ENCODE measurements around the gene PVALB.

PVALB gene

GRCh38 chr22:36809351-36809750 lies 7.5 kb downstream of the PVALB start:
- no peak for DNase-seq

DNA sequence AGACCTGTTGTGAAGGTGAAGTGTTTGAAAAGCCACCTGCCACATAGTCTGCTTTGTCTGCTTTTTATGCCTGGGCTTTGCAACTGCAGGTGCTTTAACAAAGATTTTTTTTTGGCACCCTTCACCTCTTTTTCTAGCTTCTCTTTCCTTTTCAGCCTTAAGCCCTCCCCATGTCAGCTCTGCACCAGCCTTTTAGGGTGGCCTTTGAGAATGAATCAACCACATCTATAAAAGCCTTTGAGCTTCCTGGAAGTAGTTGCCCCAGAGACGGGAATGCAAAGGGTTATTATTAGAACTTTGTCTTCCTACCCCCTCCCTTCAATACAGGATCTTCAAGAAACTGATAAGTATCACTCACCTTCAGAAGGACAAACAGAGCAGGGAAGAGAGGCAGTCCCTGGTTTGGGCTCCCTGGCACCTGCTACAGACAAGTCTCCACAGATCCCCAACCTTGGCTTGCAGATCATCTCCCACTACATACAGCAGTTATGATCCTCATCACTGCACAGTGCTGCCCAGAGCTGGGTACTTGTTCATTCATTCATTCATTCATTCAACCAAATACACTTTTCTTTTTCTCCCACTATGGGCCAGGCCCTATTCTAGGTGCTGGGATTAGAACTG lies 8.0 kb downstream of the PVALB start:
- DNase-seq: peak; percentile 95

DNA sequence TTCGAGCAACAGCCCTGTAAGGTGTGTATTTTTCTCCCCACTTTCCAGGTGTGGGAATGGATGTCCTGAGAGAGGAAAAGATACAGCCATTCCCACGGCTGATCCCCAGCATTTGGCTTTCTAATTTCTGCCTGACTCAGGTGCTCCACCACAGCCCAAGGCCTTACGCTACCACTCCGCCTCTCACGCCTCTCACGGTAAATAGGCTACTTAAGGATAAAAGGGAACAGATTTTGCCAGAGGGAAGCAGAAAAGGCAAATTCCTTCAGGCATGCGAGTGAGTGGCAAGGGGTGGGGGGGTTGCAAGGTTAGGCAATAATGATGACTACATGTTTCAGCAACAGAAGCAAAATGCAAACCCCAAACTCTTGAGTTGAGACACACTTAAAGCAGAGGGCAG lies 9.2 kb downstream of the PVALB start:
- DNase-seq: no peak

DNA sequence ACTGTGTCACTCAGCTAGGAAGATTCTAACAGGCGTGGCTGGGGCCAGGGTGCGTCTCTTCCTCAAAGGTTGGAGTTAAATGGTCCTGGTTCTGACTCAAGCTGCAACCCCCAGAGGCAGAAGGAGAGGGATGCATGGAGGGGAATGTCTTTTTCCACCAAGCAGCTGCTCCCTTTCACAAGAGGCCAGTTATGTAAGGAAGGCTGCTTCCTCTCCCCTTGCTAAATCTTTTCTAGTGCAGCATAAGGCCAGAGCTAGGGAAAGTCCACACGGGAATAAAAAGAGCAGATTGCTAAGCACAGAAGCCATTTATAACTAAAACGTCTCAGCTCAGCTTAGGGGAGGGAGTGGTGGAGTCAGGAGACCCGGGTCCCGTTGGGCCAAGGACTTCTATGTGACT lies 10.0 kb downstream of the PVALB start:
- DNase-seq: no peak

GRCh38 chr22:36803358-36803757 lies 13.5 kb downstream of the PVALB start:
- no peak for DNase-seq

GRCh38 chr22:36798674-36799066 lies 18.2 kb downstream of the PVALB start:
- no peak for DNase-seq

GRCh38 chr22:36797911-36798673 lies 18.7 kb downstream of the PVALB start:
- DNase-seq: no peak

DNA sequence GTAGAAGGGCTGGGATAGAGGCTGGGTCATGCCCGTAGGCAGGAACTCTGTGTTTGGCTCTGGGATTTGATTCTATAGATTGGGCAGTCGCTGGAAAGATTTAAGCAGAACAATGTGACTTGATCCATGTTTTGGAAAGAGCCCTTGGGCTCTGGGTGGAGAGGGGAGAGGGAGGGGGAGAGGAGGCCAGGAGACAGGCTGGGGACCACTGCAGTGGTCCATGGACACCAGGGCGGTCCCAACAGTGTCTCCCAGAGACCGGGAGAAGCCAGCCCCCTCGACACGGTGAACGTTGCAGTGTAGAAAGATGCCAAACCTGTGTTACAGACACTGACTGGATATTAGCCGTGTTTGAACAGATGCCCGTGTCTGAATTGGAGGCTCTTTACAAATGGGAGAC lies 19.5 kb downstream of the PVALB start:
- DNase-seq: no peak

DNA sequence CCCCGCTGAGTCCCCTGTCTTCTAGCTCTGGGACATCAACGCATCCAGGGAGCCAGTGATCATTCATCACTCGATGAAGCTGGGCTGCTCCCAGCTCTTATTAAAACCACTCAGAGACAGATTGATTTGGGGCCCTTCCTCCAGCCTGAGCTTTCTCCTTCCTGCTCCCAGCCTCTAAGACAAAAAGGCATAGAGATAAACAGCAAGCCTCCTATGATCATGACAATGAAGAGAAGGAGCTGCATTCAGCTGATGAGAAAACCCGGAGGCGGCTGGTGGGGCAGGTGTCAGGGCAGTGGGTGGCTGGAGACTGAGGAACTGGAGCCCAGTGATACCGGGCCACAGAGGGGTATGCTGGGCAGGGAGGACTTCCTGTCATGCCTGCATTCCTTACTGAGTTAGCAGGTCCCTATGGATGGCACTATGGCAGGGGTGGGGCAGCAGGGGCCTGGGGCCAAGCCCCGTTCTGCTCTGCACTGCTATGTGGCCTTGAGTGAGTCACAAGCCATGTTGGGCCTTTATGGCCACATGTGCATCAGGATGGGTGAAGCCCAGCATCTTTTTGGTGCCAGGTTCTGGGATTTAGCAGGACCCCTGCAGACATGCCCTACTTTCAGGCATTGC lies 20.2 kb downstream of the PVALB start:
- no peak for DNase-seq

DNA sequence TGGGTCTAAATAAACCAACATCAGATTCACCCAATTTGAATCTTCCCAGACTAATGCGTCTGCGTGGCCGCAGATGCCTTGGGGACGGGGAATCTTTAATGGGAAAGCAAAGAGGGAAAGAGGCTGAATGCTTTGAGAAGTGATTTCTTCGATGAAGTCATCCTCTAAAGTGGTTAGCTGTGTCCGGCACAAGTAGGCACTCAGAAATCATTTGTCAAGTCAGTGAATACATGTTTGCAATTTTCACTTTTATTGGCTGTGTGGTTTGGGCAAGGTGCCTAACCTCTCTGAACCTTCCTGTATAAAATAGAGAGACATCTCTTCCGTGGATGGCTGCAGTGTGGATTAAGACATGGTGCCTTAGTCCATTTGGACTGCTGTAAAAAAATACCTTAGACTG lies 21.2 kb downstream of the PVALB start:
- no peak for DNase-seq

DNA sequence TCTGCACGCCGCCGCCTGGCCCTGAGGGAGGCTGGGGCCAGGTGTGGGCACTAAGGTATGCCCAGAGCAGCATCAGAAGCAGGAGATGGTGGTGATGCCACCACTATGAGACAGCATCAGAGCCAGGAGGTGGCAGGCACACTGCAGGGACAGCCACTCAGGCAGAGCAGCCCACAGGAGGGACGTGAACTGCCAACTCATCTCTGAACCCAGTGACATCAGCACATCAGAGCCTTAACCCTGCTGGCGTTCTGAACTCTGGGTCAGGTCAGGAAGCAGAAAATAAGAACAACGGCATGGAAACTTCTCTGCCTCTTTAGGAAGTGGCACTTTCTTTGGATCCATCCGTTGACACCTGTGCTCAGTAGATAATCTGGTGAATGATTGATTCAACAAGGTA lies 26.2 kb downstream of the PVALB start:
- DNase-seq: no peak

GRCh38 chr22:36787204-36787988 lies 29.4 kb downstream of the PVALB start:
- DNase-seq: no peak

GRCh38 chr22:36783743-36784142 lies 33.1 kb downstream of the PVALB start:
- DNase-seq: no peak

DNA sequence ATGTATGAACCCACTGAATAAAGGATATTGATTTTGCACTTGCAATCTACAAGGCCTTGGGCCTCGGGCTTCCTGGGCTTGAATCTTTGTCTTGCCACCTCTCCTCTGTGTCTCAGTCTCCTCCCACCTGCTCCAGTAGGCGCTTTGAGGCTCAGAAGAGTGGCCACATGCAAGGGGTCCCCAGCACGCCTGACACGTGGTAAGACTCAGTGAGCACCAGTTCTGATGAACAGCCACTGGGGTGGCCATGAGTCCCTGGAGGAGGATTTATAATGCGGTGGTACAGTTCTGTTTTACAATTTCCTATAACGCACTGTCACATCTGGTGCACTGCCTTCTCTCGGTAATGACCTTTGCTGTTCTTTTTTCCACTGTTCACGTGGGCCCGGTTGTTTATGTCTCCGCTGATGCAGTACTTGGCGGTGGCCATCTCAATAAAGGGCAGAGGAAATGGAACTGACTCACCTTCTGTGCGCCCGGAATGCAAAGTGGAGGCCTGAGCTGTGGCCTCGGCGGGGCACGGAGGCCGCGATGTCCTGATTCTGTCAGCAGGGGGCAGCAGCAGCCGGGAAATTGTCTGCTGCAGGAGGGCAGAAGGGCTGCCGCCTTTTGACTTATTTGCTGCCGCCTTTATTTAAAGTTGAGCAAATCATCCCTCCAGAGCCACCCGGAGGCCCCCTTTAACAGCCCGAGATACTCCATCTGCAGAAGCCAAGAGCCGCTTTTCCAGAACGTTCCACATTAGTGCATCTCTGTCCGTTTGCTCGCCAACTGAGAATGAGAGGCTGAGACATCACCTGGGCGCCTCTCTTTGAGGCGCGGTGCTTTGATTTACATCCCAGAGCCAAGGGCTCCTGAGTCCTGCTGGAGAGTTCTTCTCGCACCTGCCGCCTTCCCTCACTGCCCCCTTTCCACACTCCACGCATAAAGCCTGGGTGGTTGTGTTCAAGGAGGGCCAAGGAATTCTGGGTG lies 34.9 kb downstream of the PVALB start:
- DNase-seq: peak; percentile 59

DNA sequence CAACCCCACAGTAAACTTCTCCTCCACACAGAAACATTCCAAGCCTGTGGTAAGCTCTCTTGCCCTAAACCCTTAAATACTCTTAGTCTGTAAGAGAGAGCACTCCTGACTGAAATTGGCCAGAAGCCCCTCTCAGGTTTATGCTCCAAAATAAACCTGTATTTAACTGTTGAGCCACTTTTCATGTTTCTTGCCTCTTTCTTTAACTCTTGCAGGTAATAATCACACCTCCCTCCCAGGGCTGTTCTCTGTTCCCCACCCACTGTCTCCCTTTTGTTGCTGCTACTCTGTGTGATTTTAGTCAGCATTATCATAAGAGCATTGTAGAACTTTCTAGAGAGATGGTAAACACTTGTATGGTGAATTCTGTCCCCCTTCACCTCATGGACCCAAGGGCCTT lies 38.8 kb downstream of the PVALB start:
- DNase-seq: no peak

DNA sequence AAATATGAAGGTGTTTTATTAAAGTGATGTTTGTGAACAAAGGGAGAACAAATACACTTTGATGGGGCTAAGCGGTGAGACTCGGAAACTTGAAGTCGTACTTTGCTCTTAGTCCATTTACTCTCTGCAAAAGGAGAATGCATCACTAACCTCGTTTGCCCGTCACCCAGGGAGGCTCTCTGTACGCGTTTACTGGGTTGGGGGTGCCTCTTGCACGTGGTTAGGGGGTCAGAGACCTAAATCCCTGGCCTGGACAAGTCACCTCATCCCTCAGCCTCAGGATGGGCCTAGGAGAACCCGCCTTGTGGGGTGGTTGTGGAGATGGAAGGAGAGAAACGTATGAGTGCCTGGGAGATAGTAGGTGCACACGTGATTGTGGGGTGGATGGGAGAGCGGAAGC lies 40.1 kb downstream of the PVALB start:
- no peak for DNase-seq

DNA sequence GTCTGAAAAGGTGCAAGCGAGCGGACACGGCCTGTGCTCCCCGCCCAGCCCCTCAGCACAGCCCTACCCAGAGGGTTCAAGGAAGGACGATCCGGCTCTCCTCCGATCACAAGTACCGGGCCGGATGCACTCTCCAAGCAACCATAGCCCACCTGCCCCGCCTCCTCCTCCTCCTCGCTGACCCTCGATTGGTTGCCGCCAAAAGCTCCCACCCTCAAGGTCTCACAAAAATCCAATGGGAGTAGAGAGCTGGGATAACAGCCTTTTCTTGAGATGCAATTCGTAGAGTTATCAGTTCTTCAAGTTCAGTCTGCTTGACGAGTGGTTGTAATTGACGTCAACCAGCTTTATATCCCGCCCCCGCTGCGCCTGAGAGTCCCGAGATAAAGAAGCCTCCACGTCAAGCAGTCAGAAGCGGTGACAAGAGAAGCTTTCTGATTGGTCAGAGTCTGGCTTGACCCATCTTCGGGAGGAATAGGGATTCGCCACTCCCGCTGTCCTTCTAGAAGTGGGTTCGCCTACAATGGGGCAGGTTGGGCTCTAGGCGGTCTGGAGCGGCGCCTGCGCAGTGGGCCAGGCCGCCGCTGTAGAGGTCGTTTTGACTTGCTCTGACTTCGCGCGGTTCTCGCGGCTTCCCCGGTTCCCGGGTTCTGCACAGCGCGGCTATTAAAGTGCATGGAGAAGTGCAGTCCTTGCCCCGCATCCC lies 40.7 kb downstream of the PVALB start, which contains the start of gene IFT27:
Gene IFT27 (minus strand): TSS at position 156 of the 706 bp plus-strand sequence. CDS start 412 bp downstream, outside the sequence.
- peak; percentile 100 for DNase-seq

- DNase-seq: peak; percentile 63
Observed at GRCh38 chr22:36775586-36775963, 41.3 kb downstream of the PVALB start.

- peak; percentile 22 for DNase-seq
Observed at GRCh38 chr22:36773935-36774334, 42.9 kb downstream of the PVALB start.

DNA sequence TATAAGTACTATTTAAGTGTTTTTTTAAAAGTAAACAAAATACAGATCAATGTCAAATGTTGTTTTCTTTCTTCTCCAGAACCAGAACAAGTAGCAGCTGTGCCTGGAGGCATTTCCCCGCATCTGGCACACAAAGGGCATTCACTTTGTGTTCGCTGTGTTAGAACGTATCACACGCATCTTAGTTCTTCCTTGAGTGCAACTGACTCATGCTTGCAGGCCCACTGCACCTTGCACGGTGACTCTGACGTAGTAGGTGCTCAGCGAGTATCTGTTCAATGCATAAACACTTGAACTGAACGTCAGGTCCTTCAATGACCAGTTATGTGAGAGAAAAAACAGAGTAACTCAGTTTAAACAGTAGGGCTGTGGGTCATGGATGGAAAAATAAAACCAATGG lies 44.4 kb downstream of the PVALB start:
- no peak for DNase-seq

GRCh38 chr22:36771356-36772063 lies 45.3 kb downstream of the PVALB start:
- DNase-seq: no peak
